Stimulated activated CD4-positive, alpha-beta T cell treated with anti-CD3 and anti-CD28 coated beads, Interleukin-12 subunit alpha, Interleukin-12 subunit beta, amount 100 ng/mL, for 4 hours (primary cell): ENCODE results near the gene CNOT9.
A peak's percentile ranks its signal among the peaks of the same experiment; 100 is the strongest.
"Not testable (repeated sequence)": the region's sequence is repeated elsewhere in the genome, so short reads cannot be mapped to it uniquely, and the experiment has no call there.

Experiments
- DNase-seq: peaks from one replicate; pipeline ENCODE4 v3.0.0-alpha.2; 2020

CNOT9 gene

GRCh38 chr2:218568190-218569037 lies at the start of gene CNOT9, which contains the start of gene USP37:
CNOT9 (plus strand) TSS chr2:218568839; CDS start chr2:218568955, 116 bp downstream.
USP37 (minus strand) TSS chr2:218568351; CDS start chr2:218558653, 9,698 bp downstream.
- peak; percentile 100 for DNase-seq

- DNase-seq, result no peak
Observed at GRCh38 chr2:218518876-218519275, 49.8 kb upstream of the CNOT9 start.

- no peak for DNase-seq
Observed at GRCh38 chr2:218523651-218524050, 45.0 kb upstream of the CNOT9 start.

GRCh38 chr2:218528409-218528808 lies 40.2 kb upstream of the CNOT9 start:
- DNase-seq, result not testable (repeated sequence)

GRCh38 chr2:218529990-218530389 lies 38.6 kb upstream of the CNOT9 start:
- no peak for DNase-seq

GRCh38 chr2:218536804-218537494 lies 31.7 kb upstream of the CNOT9 start:
- no peak for DNase-seq

- no peak for DNase-seq
Observed at GRCh38 chr2:218540015-218540414, 28.6 kb upstream of the CNOT9 start.

- DNase-seq, result no peak
Observed at GRCh38 chr2:218546012-218546411, 22.6 kb upstream of the CNOT9 start.

- no peak for DNase-seq
Observed at GRCh38 chr2:218547511-218547910, 21.1 kb upstream of the CNOT9 start.

GRCh38 chr2:218547978-218548377 lies 20.7 kb upstream of the CNOT9 start:
- no peak for DNase-seq

- DNase-seq, result not testable (repeated sequence)
Observed at GRCh38 chr2:218554225-218554624, 14.4 kb upstream of the CNOT9 start.

- DNase-seq, result no peak
Observed at GRCh38 chr2:218555527-218555926, 13.1 kb upstream of the CNOT9 start.

- no peak for DNase-seq
Observed at GRCh38 chr2:218557941-218558340, 10.7 kb upstream of the CNOT9 start.

GRCh38 chr2:218558986-218559385 lies 9.7 kb upstream of the CNOT9 start:
- no peak for DNase-seq

GRCh38 chr2:218564056-218564455 lies 4.6 kb upstream of the CNOT9 start:
- no peak for DNase-seq

GRCh38 chr2:218566296-218566695 lies 2.3 kb upstream of the CNOT9 start:
- DNase-seq, result no peak

- DNase-seq, result no peak
Observed at GRCh38 chr2:218567797-218568189, 846 bp upstream of the CNOT9 start.

- DNase-seq, result peak; percentile 50
Observed at GRCh38 chr2:218569038-218569431, 396 bp downstream of the CNOT9 start.

- no peak for DNase-seq
Observed at GRCh38 chr2:218569661-218570500, 1.2 kb downstream of the CNOT9 start.

GRCh38 chr2:218570850-218571249 lies 2.2 kb downstream of the CNOT9 start:
- DNase-seq, result no peak

GRCh38 chr2:218576854-218577253 lies 8.2 kb downstream of the CNOT9 start:
- no peak for DNase-seq

- no peak for DNase-seq
Observed at GRCh38 chr2:218577482-218578220, 9.0 kb downstream of the CNOT9 start.
